SK-N-SH (cell line): ENCODE data around the gene RICTOR.

Experiments used
- CTCF ChIP-seq: fragments of 200-600 bp; sonication (generic); IDR thresholded peaks from 2 replicates; pipeline ENCODE4 v1.6.1; 2017; ENCODE audit warnings: antibody characterized with exemption, mild to moderate bottlenecking, moderate library complexity
- ELF1 ChIP-seq: IDR thresholded peaks from 2 replicates; pipeline ENCODE4 v1.4.0; 2012
- EZH2phosphoT487 ChIP-seq: fragments of 200-600 bp; sonication (generic); IDR thresholded peaks from 2 replicates; pipeline ENCODE4 v1.6.1; 2017; ENCODE audit warnings: low read depth, mixed run types, mild to moderate bottlenecking, antibody characterized with exemption, moderate library complexity, borderline replicate concordance
- IRF3 ChIP-seq: fragments of 150-350 bp; IDR thresholded peaks from 2 replicates; pipeline ENCODE4 v1.6.1; 2016; ENCODE audit warnings: mild to moderate bottlenecking, low read depth, low read length
- MAX ChIP-seq: IDR thresholded peaks from 2 replicates; pipeline ENCODE4 v1.4.0; 2012; ENCODE audit warnings: low read depth
- RAD21 ChIP-seq: IDR thresholded peaks from 2 replicates; pipeline ENCODE4 v1.6.1; 2012; ENCODE audit warnings: mild to moderate bottlenecking, low read length
- TAF1 ChIP-seq: IDR thresholded peaks from 2 replicates; pipeline ENCODE4 v1.6.1; 2012; ENCODE audit warnings: low read depth, mild to moderate bottlenecking, low read length, moderate library complexity, borderline replicate concordance
- YY1 ChIP-seq: IDR thresholded peaks from 2 replicates; pipeline ENCODE4 v1.4.0; 2012; ENCODE audit warnings: low read depth, mild to moderate bottlenecking

- no peak for TF ChIP-seq MAX
- no peak for TF ChIP-seq CTCF
- no peak for TF ChIP-seq TAF1
- no peak for TF ChIP-seq YY1
- TF ChIP-seq EZH2phosphoT487: no peak
- no peak for TF ChIP-seq ELF1
- no peak for TF ChIP-seq IRF3
- TF ChIP-seq RAD21: no peak
Measured at GRCh38 chr5:38896760-38897159, 177.4 kb downstream of the RICTOR start.
